IMR-90 (cell line): Measurements from ENCODE around the gene SPRR1B. TPM values are rescaled to one million over a fixed set of nuclear protein-coding genes. Genes with fewer than 3 reads are reported as not detected.

Source experiments
- ATAC-seq: fragments of 200-7000 bp; cut with Tn5 transposase; 2 replicates; pipeline ENCODE4 v1.9.1; 2020; ENCODE audit warnings: low read depth, mild to moderate bottlenecking, moderate library complexity
- BruUV-seq: library from RNA; stranded (reverse); fragments of 400-500 nt; replicated peaks from 2 replicates; lab custom pipeline; 2021; lab: Mats Ljungman, UMichigan
- CTCF ChIA-PET: fragments of 300-600 bp; formaldehyde crosslinking; extraction: SDS; loops from one replicate; lab custom pipeline; 2021; ENCODE audit warnings: antibody characterized with exemption; lab: Yijun Ruan, JAX
- POLR2A ChIA-PET: fragments of 300-600 bp; sonication (Branson Sonifier 250); formaldehyde crosslinking; loops from one replicate; lab custom pipeline; 2022; ENCODE audit warnings: antibody characterized with exemption; ENCODE audit not compliant: unreplicated experiment; lab: Charles Lee
- DNase-seq: peaks from one replicate; pipeline ENCODE4 v3.0.0; 2013
- H2AFZ ChIP-seq: replicated peaks from 2 replicates; pipeline ENCODE3; 2013; ENCODE audit warnings: low read length, mild to moderate bottlenecking; ENCODE audit not compliant: poor library complexity
- H2AK5ac ChIP-seq: 2 replicates; pipeline ENCODE4 v1.6.1; 2013; ENCODE audit warnings: low read depth, low read length, inconsistent platforms
- H2AK9ac ChIP-seq: replicated peaks from 2 replicates; pipeline ENCODE3; 2013; ENCODE audit warnings: mild to moderate bottlenecking, low read depth, low read length, moderate library complexity; ENCODE audit not compliant: poor library complexity
- H2BK120ac ChIP-seq: 2 replicates; pipeline ENCODE4 v1.6.1; 2013; ENCODE audit warnings: low read depth, low read length, inconsistent platforms
- H2BK15ac ChIP-seq: 3 replicates; pipeline ENCODE4 v1.6.1; 2013; ENCODE audit warnings: low read depth, low read length, inconsistent platforms
- H2BK20ac ChIP-seq: 2 replicates; pipeline ENCODE4 v1.6.1; 2013; ENCODE audit warnings: low read depth, mild to moderate bottlenecking, inconsistent platforms, low read length, moderate library complexity
- H2BK5ac ChIP-seq: 2 replicates; pipeline ENCODE4 v1.6.1; 2013; ENCODE audit warnings: mild to moderate bottlenecking, low read depth, low read length, inconsistent platforms; ENCODE audit not compliant: poor library complexity, severe bottlenecking
- H3K14ac ChIP-seq: replicated peaks from 2 replicates; pipeline ENCODE4 v1.6.1; 2013; ENCODE audit warnings: low read depth, low read length, inconsistent platforms
- H3K18ac ChIP-seq: 2 replicates; pipeline ENCODE4 v1.6.1; 2013; ENCODE audit warnings: low read depth, low read length, control low read depth
- H3K23ac ChIP-seq: 2 replicates; pipeline ENCODE4 v1.6.1; 2013; ENCODE audit warnings: low read depth, low read length, inconsistent platforms
- H3K27ac ChIP-seq: 2 replicates; pipeline ENCODE4 v1.5.1; 2013; ENCODE audit warnings: mild to moderate bottlenecking, control low read depth, low read length; ENCODE audit not compliant: insufficient read depth
- H3K27me3 ChIP-seq: 2 replicates; pipeline ENCODE4 v1.6.1; 2013; ENCODE audit warnings: low read length; ENCODE audit not compliant: control insufficient read depth, insufficient read depth
- H3K36me3 ChIP-seq: 2 replicates; pipeline ENCODE4 v1.6.1; 2013; ENCODE audit warnings: low read length, mixed read lengths; ENCODE audit not compliant: control insufficient read depth, insufficient read depth
- H3K4ac ChIP-seq: 2 replicates; pipeline ENCODE4 v1.6.1; 2013; ENCODE audit warnings: low read depth, low read length, inconsistent platforms
- H3K4me1 ChIP-seq: 2 replicates; pipeline ENCODE4 v1.6.1; 2013; ENCODE audit warnings: low read length, mixed read lengths; ENCODE audit not compliant: control insufficient read depth, insufficient read depth
- H3K4me2 ChIP-seq: 2 replicates; pipeline ENCODE4 v1.6.1; 2013; ENCODE audit warnings: low read depth, mild to moderate bottlenecking, control low read depth, low read length, moderate library complexity
- H3K4me3 ChIP-seq: 2 replicates; pipeline ENCODE4 v1.5.1; 2013; ENCODE audit warnings: low read depth, mild to moderate bottlenecking, control low read depth, low read length, moderate library complexity; ENCODE audit not compliant: insufficient read depth
- H3K56ac ChIP-seq: 2 replicates; pipeline ENCODE4 v1.6.1; 2013; ENCODE audit warnings: low read length, inconsistent platforms; ENCODE audit not compliant: insufficient read depth; ENCODE audit errors: extremely low read depth
- H3K79me1 ChIP-seq, 2 experiments: 2 replicates each; pipeline ENCODE4 v1.6.1; 2013; ENCODE audit warnings: low read length in 2 of 2, inconsistent platforms in 1 of 2, low read depth in 1 of 2
- H3K9ac ChIP-seq: 2 replicates; pipeline ENCODE4 v1.6.1; 2013; ENCODE audit warnings: low read depth, low read length, control low read depth
- H3K9me1 ChIP-seq: 2 replicates; pipeline ENCODE4 v1.6.1; 2013; ENCODE audit warnings: low read length, inconsistent platforms; ENCODE audit not compliant: insufficient read depth
- H3K9me3 ChIP-seq: 2 replicates; pipeline ENCODE4 v1.6.1; 2013; ENCODE audit warnings: low read length; ENCODE audit not compliant: control insufficient read depth, insufficient read depth
- H4K20me1 ChIP-seq: 2 replicates; pipeline ENCODE4 v1.6.1; 2013; ENCODE audit warnings: low read length, inconsistent platforms; ENCODE audit not compliant: insufficient read depth
- H4K5ac ChIP-seq: 2 replicates; pipeline ENCODE4 v1.6.1; 2013; ENCODE audit warnings: mild to moderate bottlenecking, low read depth, low read length, control low read depth
- H4K8ac ChIP-seq, 2 experiments: 2 replicates each; pipeline ENCODE4 v1.6.1; 2013; ENCODE audit warnings: low read depth in 2 of 2, low read length in 2 of 2, control low read depth in 1 of 2, inconsistent platforms in 1 of 2
- H4K91ac ChIP-seq: 2 replicates; pipeline ENCODE4 v1.6.1; 2013; ENCODE audit warnings: low read depth, low read length, inconsistent platforms; ENCODE audit not compliant: insufficient read depth
- BHLHE40 ChIP-seq: fragments of 150-350 bp; IDR thresholded peaks from 2 replicates; pipeline ENCODE4 v1.6.1; 2016; ENCODE audit warnings: mild to moderate bottlenecking, low read depth, low read length
- CHD1 ChIP-seq: IDR thresholded peaks from 2 replicates; pipeline ENCODE4 v1.6.1; 2012; ENCODE audit warnings: low read depth, low read length, improper control_type of control experiment
- MAZ ChIP-seq: IDR thresholded peaks from 2 replicates; pipeline ENCODE4 v1.6.1; 2012; ENCODE audit warnings: low read depth, mild to moderate bottlenecking, low read length, improper control_type of control experiment, moderate library complexity, borderline replicate concordance
- NFE2L2 ChIP-seq: fragments of 150-350 bp; IDR thresholded peaks from 2 replicates; pipeline ENCODE4 v1.6.1; 2016; ENCODE audit warnings: low read depth, mild to moderate bottlenecking, low read length
- RAD21 ChIP-seq: IDR thresholded peaks from 2 replicates; pipeline ENCODE4 v1.6.1; 2012; ENCODE audit warnings: low read length, improper control_type of control experiment
- SMC3 ChIP-seq: fragments of 150-350 bp; IDR thresholded peaks from 2 replicates; pipeline ENCODE4 v1.6.1; 2016; ENCODE audit warnings: low read depth, mild to moderate bottlenecking, antibody characterized with exemption, low read length, moderate library complexity
- WGBS, 2 experiments: methylation state at CpG; one replicate each; pipeline versions ENCODE4 v1.1.5 to v1.1.7; 2013; ENCODE audit warnings: missing lambda C conversion rate in 2 of 2; ENCODE audit not compliant: insufficient read length in 1 of 2; ENCODE audit errors: extremely low coverage in 2 of 2; 5-methylcytosine and 5-hydroxymethylcytosine counted together
- dilution Hi-C: fragments of 300-500 bp; cut with HindIII; formaldehyde crosslinking; loops from one replicate; pipeline ENCODE4 v1.14.3; 2018; ENCODE audit warnings: low sequenced_read_pairs; ENCODE audit not compliant: unreplicated experiment
- in situ Hi-C: fragments of 300-500 bp; cut with MboI; formaldehyde crosslinking; loops from 3 replicates; pipeline ENCODE4 v1.14.3; 2019; ENCODE audit warnings: low sequenced_read_pairs, inconsistent platforms, mixed read lengths
- intact Hi-C: fragments of 100-400 bp; cut with micrococcal nuclease; formaldehyde crosslinking; loops from 2 replicates; pipeline ENCODE4 v1.10.0; 2022
- polyA plus RNA-seq, 3 experiments: library from polyadenylated mRNA; depleted of rRNA; stranded (reverse); fragments of >200 nt; gene quantifications; 2 replicates each; pipeline ENCODE4 v1.2.3, GENCODE V29; 2012; ENCODE audit warnings: low replicate concordance in 1 of 3
- total RNA-seq: library from RNA; depleted of rRNA; stranded (reverse); fragments of >200 nt; gene quantifications from 2 replicates; pipeline ENCODE4 v1.2.3, GENCODE V29; 2012
- TF ChIP-seq, protein P1 (sequence below): fragments of 150-350 bp; IDR thresholded peaks from 2 replicates; pipeline ENCODE4 v1.6.1; 2016; ENCODE audit warnings: low read depth, mild to moderate bottlenecking, low read length, moderate library complexity, borderline replicate concordance

SPRR1B gene
- total and polyA plus RNA-seq, 2 of the 4 experiments (the other 2 are of a cell fraction), result not detected

DNA sequence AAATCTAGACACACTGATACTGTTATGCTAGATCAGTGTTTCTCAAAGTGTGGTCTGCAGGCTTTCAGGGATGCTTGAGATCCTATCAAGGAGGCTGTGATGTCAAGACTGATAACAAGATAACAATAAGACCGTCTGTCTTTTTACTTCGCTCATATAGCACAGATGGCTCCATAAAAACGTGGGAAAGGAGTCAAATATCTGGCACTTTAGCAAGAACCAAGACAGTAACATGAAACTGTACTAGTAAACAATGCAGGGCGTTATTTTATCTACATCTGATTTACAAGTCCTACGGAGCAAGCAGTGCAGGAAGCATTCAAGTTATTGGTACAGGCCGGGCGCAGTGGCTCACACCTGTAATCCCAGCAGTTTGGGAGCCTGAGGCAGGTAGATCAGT, 33.1 kb upstream of the SPRR1B start:
- H3K23ac ChIP-seq, result no peak overlapping the region
- H3K4me2 ChIP-seq, result no peak overlapping the region
- no peak overlapping the region for H4K8ac ChIP-seq
- no peak overlapping the region for H2BK5ac ChIP-seq
- no peaks in the 10 kb centered on the region for H4K20me1 ChIP-seq
- WGBS, 2 experiments, result 80% methylated on average over 2 of the region's 7 CpGs; no CpG with 5 or more reads in 1 of the 2 experiments
- no peaks in the 10 kb centered on the region for H3K27me3 ChIP-seq
- H2BK120ac ChIP-seq, result no peak overlapping the region
- ChIA-PET POLR2A (no interaction called here), CTCF (no interaction called here)
- TF ChIP-seq MAZ (no peak), CHD1 (no peak), NFE2L2 (no peak), RAD21 (no peak), SMC3 (no peak), BHLHE40 (no peak)
- TF ChIP-seq, protein P1, sequence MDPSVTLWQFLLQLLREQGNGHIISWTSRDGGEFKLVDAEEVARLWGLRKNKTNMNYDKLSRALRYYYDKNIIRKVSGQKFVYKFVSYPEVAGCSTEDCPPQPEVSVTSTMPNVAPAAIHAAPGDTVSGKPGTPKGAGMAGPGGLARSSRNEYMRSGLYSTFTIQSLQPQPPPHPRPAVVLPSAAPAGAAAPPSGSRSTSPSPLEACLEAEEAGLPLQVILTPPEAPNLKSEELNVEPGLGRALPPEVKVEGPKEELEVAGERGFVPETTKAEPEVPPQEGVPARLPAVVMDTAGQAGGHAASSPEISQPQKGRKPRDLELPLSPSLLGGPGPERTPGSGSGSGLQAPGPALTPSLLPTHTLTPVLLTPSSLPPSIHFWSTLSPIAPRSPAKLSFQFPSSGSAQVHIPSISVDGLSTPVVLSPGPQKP, result no peak
- dilution Hi-C loops (no loop called here), in situ Hi-C loops (no loop called here), intact Hi-C loops (no loop called here)
- no peaks in the 10 kb centered on the region for H3K4me1 ChIP-seq
- H3K18ac ChIP-seq, result no peak overlapping the region
- H3K14ac ChIP-seq, result no peak overlapping the region
- no peak overlapping the region for H2AK9ac ChIP-seq
- no TSS peak for BruUV-seq
- no peak overlapping the region for H4K5ac ChIP-seq
- H3K9me3 ChIP-seq, result no peaks in the 10 kb centered on the region
- no peak overlapping the region for H2AFZ ChIP-seq
- no peak overlapping the region for H3K56ac ChIP-seq
- no peak overlapping the region for H3K9ac ChIP-seq
- H2BK15ac ChIP-seq, result no peak overlapping the region
- DNase-seq (no peak), ATAC-seq (no peak)
- H3K79me1 ChIP-seq, result no peaks in the 10 kb centered on the region
- no peak overlapping the region for H3K4me3 ChIP-seq
- no peaks in the 10 kb centered on the region for H3K9me1 ChIP-seq
- no peak overlapping the region for H3K4ac ChIP-seq
- H2BK20ac ChIP-seq, result no peak overlapping the region
- H4K91ac ChIP-seq, result no peak overlapping the region
- H3K36me3 ChIP-seq, result no peaks in the 10 kb centered on the region
- no peak overlapping the region for H2AK5ac ChIP-seq
- no peak overlapping the region for H3K27ac ChIP-seq
